Uterus (tissue), 4 donors: ENCODE measurements around the gene SPIB. TPM values are rescaled to one million over a fixed set of nuclear protein-coding genes. Genes with fewer than 3 reads are reported as not detected.

Experiments
- DNase-seq, 2 donors: peaks; one replicate each; pipeline ENCODE4 v3.0.0-alpha.2; 2019 to 2020
- H3K27ac ChIP-seq, 2 donors: fragments of 200-600 bp; sonication (generic); 1 replicate in 1 of 2; 2 replicates in 1 of 2; pipeline ENCODE4 v1.5.1; 2016 to 2018
- H3K27me3 ChIP-seq, 2 donors: fragments of 200-600 bp; sonication (generic); one replicate each; pipeline ENCODE4 v1.5.1; 2018 to 2019; ENCODE audit warnings: control low read depth in 1 of 2
- H3K36me3 ChIP-seq, 2 donors: fragments of 200-600 bp; sonication (generic); one replicate each; pipeline ENCODE4 v1.5.1; 2019; ENCODE audit warnings: control low read depth in 1 of 2
- H3K4me1 ChIP-seq, 2 donors: fragments of 200-600 bp; sonication (generic); one replicate each; pipeline ENCODE4 v1.5.1; 2018 to 2019; ENCODE audit warnings: control low read depth in 1 of 2
- H3K4me3 ChIP-seq, 2 donors: fragments of 200-600 bp; sonication (generic); 1 replicate in 1 of 2; 2 replicates in 1 of 2; pipeline ENCODE4 v1.5.1; 2018 to 2019; ENCODE audit warnings: mild to moderate bottlenecking in 1 of 2
- H3K9me3 ChIP-seq, 2 donors: fragments of 200-600 bp; sonication (generic); one replicate each; pipeline ENCODE4 v1.5.1; 2019; ENCODE audit warnings: control low read depth in 1 of 2
- CTCF ChIP-seq, 4 experiments: fragments of 200-600 bp in 2 of 4; fragments of 450-650 bp in 2 of 4; sonication (generic) in 2 of 4; IDR thresholded peaks; one replicate each; pipeline ENCODE4 v1.5.1; 2016 to 2019; ENCODE audit warnings: antibody characterized with exemption in 4 of 4, mild to moderate bottlenecking in 2 of 4, moderate library complexity in 1 of 4
- POLR2A ChIP-seq, 2 donors: fragments of 450-650 bp; IDR thresholded peaks; one replicate each; pipeline ENCODE4 v1.6.1; 2016; ENCODE audit warnings: antibody characterized with exemption in 2 of 2, mild to moderate bottlenecking in 1 of 2, moderate library complexity in 1 of 2
- intact Hi-C: fragments of 100-400 bp; cut with DNase I; formaldehyde crosslinking; loops from one replicate; pipeline ENCODE4 v1.15.1; 2023; ENCODE audit warnings: low total_unique reads
- total RNA-seq, 4 donors: library from RNA; depleted of rRNA in 3 of 4; stranded (reverse); fragments of >200 nt in 3 of 4; gene quantifications; one replicate each; pipeline versions ENCODE4 v1.1.0 to v1.2.4, GENCODE V29; 2014 to 2023
- donor health status: DM: yes; HTN: yes; CAD: no.

Gene SPIB
- total RNA-seq, 4 donors from 2014 or later, result under 0.01 to 2.1 TPM; not detected in 2

- no peak overlapping the region for H3K27ac ChIP-seq
- H3K9me3 ChIP-seq, result no peaks in the 10 kb centered on the region
- H3K4me1 ChIP-seq, result peaks cover 0 to 4% of the 10 kb centered on the region in 2 donors
- TF ChIP-seq CTCF (IDR thresholded peaks at IDR 0.05), result no peak
- TF ChIP-seq POLR2A (IDR thresholded peaks at IDR 0.05), result no peak
- intact Hi-C loops, result no loop called here
- DNase-seq, result no peak
- H3K4me3 ChIP-seq, result no peak overlapping the region
- H3K36me3 ChIP-seq, result no peaks in the 10 kb centered on the region
- H3K27me3 ChIP-seq, result no peaks in the 10 kb centered on the region
Observed at GRCh38 chr19:50380751-50381151, 38.0 kb upstream of the SPIB start.

DNA sequence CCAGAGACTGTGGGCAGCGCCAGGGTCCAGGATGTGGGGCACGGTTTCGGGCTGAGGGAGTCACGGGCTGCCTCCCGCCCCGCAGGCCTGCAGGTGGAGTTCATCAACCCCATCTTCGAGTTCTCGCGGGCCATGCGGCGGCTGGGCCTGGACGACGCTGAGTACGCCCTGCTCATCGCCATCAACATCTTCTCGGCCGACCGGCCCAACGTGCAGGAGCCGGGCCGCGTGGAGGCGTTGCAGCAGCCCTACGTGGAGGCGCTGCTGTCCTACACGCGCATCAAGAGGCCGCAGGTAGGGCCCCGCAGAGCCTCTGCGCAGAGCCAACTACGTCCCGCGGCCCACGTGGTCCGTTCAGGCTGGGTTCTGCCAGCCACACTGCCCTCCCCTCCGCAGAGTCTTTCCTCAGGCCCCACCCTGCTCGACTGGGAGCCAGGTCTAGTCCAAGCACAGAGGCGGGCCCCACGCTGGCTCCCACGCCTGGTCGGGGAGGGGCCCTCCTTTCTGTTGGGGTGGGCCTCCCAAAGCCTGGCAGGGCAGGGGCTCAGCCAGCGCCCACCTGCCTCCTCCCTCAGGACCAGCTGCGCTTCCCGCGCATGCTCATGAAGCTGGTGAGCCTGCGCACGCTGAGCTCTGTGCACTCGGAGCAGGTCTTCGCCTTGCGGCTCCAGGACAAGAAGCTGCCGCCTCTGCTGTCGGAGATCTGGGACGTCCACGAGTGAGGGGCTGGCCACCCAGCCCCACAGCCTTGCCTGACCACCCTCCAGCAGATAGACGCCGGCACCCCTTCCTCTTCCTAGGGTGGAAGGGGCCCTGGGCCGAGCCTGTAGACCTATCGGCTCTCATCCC is 36.6 kb upstream of the SPIB start:
- H3K36me3 ChIP-seq, result no peaks in the 10 kb centered on the region
- H3K4me3 ChIP-seq, result no peak overlapping the region
- DNase-seq, result no peak
- H3K27ac ChIP-seq, result no peak overlapping the region
- no peaks in the 10 kb centered on the region for H3K9me3 ChIP-seq
- no peaks in the 10 kb centered on the region for H3K27me3 ChIP-seq
- peaks cover 0 to 4% of the 10 kb centered on the region in 2 donors for H3K4me1 ChIP-seq
- intact Hi-C loops, result no loop called here
- TF ChIP-seq POLR2A (IDR thresholded peaks at IDR 0.05) (no peak), CTCF (IDR thresholded peaks at IDR 0.05) (no peak)

- intact Hi-C loops, result no loop called here
- Histone ChIP-seq H3K4me3 (peak overlapping the region; percentile 54 to 60), H3K36me3 (no peaks in the 10 kb centered on the region), H3K9me3 (no peaks in the 10 kb centered on the region), H3K27me3 (no peaks in the 10 kb centered on the region), H3K4me1 (peaks cover 0 to 4% of the 10 kb centered on the region in 2 donors), H3K27ac (peak overlapping the region; percentile 78 to 87)
- TF ChIP-seq CTCF (IDR thresholded peaks at IDR 0.05) (no peak), POLR2A (IDR thresholded peaks at IDR 0.05) (no peak)
- peak in 1 of 2 donors; percentile 35 for DNase-seq
Observed at GRCh38 chr19:50383001-50383851, 35.5 kb upstream of the SPIB start.

GRCh38 chr19:50383852-50384684 is 34.7 kb upstream of the SPIB start, which contains the start of gene POLD1:
Gene POLD1 (plus strand): TSS chr19:50384347. CDS start chr19:50398852, 14,505 bp downstream.
- peak within 1 kb of the TSS; percentile 54 to 60 for H3K4me3 ChIP-seq
- intact Hi-C loops, result no loop called here
- peaks cover 0 to 4% of the 10 kb centered on the region in 2 donors for H3K4me1 ChIP-seq
- peak within 1 kb of the TSS; percentile 78 to 87 for H3K27ac ChIP-seq
- TF ChIP-seq CTCF (IDR thresholded peaks at IDR 0.05) (peak in 1 of 4 experiments; percentile 6), POLR2A (IDR thresholded peaks at IDR 0.05) (peak in 1 of 2 donors; percentile 42)
- no peaks in the 10 kb centered on the region for H3K9me3 ChIP-seq
- DNase-seq, result peak; percentile 97
- H3K36me3 ChIP-seq, result no peaks in the 10 kb centered on the region
- H3K27me3 ChIP-seq, result no peaks in the 10 kb centered on the region
